GM12872 (cell line): ENCODE measurements around the gene GNAI1.

Experiments
- TF ChIP-seq, protein P1 (sequence below): IDR thresholded peaks from 3 replicates; pipeline ENCODE4 v1.5.1; 2011; ENCODE audit warnings: low read depth, mild to moderate bottlenecking, low read length, moderate library complexity; ENCODE audit not compliant: insufficient read depth

The GNAI1 gene

DNA sequence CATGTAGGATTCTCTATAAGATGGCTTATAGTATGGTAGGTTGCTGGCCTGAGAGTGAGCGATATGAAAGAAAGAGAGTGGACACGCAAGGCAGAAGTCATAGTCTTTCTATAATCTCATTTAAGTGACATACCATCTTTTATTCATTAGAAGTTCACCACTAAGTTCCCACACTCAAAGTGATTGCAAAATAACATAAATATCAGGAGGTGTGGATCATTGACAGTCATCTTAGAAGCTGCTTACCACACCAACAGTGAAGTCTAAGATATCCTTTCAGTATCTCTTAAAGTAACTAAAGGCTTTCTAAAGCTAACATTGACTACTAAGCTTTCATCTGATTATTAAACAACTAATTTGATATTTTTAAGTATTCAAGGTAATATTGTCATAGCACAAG lies 36.9 kb upstream of the GNAI1 start:
- TF ChIP-seq, protein P1, sequence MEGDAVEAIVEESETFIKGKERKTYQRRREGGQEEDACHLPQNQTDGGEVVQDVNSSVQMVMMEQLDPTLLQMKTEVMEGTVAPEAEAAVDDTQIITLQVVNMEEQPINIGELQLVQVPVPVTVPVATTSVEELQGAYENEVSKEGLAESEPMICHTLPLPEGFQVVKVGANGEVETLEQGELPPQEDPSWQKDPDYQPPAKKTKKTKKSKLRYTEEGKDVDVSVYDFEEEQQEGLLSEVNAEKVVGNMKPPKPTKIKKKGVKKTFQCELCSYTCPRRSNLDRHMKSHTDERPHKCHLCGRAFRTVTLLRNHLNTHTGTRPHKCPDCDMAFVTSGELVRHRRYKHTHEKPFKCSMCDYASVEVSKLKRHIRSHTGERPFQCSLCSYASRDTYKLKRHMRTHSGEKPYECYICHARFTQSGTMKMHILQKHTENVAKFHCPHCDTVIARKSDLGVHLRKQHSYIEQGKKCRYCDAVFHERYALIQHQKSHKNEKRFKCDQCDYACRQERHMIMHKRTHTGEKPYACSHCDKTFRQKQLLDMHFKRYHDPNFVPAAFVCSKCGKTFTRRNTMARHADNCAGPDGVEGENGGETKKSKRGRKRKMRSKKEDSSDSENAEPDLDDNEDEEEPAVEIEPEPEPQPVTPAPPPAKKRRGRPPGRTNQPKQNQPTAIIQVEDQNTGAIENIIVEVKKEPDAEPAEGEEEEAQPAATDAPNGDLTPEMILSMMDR, result no peak

DNA sequence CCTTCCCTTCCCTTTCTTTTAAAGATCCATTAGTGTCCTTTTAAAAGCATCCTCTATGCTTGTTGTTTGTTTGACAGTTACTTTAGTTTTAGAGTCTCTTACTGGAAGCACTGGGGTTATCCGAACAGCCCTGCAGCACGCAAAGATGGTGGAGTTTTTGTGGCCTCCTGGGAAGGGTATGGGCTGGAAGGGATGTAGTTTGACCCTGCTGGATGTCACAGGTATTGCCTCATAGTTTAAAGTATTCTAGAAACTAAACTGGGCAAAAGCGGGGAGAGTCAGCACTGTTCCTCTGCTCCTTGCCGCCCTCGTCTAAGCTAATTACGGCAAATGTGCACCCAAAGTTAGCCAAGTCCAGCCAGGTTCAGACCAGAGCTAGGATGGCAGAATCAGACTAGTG lies 35.8 kb upstream of the GNAI1 start:
- TF ChIP-seq, protein P1, result peak; percentile 41; the same call in 1 of the 3 replicates

DNA sequence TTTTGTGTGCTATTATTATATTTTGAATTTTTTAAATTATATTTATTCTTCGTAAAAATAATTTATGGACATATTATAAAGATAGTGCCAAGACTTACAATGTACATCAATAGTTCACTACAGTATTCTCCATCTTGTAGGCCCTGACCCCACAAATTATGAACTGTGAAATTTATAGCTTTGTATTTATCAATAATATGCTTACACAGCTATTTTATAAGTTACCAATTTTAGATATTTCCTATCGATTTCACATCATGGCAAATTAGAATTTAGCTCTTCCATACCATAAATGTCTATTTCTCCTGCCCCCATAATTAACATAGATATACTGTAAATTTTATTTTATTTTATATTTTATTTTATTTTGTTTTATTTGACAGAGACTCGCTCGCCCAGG lies 34.4 kb upstream of the GNAI1 start:
- TF ChIP-seq, protein P1, result no peak

DNA sequence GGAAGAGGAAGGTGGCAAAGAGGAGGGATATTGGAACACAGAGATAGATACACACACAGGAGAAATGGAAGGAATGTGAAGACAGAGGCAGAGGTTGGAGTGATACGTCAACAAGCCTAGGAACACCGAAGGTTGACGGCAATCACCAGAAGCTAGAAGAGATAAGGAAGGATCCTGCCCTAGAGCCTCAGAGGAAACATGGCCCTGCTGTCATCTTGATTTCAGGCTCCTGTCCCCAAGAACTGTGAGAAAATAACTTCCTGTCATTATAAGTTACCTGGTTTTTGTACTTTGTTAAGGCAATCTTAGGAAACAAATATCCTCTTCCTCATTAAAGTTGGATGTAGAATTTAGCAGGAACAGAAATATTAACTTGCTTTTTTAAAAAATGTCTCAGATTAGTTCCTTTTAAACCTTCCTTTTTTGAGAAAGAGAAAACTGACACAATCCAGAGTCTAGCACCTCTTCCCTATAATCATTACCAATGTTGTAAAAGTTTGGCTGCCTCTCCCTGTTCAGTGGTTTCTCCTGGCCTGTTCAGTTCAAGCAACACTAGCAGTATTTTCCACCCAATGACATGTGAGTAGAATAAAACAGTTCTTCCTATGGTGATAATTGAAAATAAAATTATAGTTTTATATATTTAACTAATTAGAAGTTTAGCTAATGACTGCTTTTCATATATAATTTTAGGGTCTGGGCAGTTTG lies 28.8 kb upstream of the GNAI1 start:
- TF ChIP-seq, protein P1, result no peak

DNA sequence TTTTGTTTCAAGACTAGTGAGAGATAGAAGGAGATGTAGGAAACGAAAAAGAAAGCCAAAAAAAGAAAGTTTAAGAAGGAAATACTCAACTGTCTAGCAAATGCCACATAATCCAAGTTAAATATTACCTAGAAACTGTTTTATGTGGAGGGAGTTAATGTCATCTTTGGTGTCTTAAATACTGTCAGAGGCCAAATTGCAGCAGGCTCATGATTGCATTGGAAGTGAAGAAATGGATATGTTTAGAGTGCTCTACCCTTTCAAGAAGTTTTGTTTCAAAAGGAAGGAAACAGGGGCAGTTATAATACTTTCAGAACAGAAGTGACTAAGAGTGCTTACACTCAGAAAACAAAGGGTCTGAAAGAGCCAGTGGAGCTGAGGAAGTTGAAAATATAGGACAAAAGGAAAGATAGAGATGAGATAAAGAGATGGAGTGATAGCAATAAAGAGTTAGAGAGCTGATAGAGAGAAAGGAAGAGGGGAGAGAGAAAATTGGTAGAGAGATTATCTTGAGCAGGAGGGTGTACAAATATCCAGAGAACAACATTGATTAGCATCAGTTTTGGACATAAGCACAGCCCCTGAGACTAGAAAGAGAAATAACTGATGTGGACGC lies 28.0 kb upstream of the GNAI1 start:
- TF ChIP-seq, protein P1, result no peak

DNA sequence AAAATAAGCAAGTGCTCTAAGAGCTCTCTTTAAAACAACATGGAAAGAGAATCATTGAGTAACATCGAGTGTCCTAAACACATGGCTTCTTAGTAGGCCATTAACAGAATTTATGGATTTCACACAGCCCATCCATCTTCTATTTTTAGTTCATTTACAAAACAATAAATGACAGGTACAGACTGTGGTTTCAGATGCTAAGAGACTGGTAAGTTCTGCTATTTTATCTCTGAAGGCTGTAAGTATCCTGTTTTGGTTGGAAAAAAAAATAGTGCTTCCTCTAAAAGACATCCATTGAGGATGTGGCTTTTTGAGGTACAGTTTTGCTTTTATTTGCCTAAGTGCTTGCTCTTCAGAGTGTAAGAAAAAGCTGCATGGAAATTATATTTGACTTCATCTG lies 27.4 kb upstream of the GNAI1 start:
- TF ChIP-seq, protein P1, result no peak

DNA sequence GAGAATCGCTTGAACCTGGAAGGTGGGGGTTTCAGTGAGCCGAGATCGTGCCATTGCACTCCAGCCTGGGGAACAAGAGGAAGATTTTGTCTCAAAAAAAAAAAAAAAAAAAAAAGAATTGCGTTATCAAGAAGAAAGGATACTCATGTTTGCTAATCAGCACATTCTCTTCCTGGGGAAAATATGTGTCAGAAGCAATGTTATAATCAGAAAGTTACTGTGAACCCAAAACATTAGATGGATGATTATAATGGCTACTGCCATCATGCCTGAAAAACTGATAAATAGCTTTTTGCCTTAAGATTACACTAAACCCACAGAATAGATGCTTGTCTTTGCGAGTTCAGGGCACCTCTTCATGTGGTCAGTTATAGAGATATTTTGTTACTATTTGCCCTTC lies 24.3 kb upstream of the GNAI1 start:
- TF ChIP-seq, protein P1, result no peak
